CD14-positive monocyte (primary cell): ENCODE results near the gene ARL4D. TPM values are rescaled to one million over a fixed set of nuclear protein-coding genes. Genes with fewer than 3 reads are reported as not detected.

Experiments used
- DNase-seq, 3 donors: peaks; one replicate each; pipeline ENCODE4 v3.0.0-alpha.2; 2011 to 2022
- H2AFZ ChIP-seq: 2 replicates; pipeline ENCODE4 v1.6.0; 2012; ENCODE audit warnings: mild to moderate bottlenecking, low read depth, low read length, inconsistent platforms; ENCODE audit not compliant: insufficient read depth, poor library complexity, severe bottlenecking
- H3K27ac ChIP-seq, 2 donors: 1 replicate in 1 of 2; 2 replicates in 1 of 2; pipeline ENCODE4 v1.5.1; 2012 to 2013; ENCODE audit warnings: low read length in 2 of 2, control low read depth in 1 of 2, inconsistent platforms in 1 of 2, low read depth in 1 of 2, mild to moderate bottlenecking in 1 of 2
- H3K27me3 ChIP-seq, 2 donors: one replicate each; pipeline versions ENCODE4 v1.6.0 to v1.6.1; 2011 to 2013; ENCODE audit warnings: low read length in 2 of 2; ENCODE audit not compliant: control insufficient read depth in 2 of 2, insufficient read depth in 2 of 2
- H3K36me3 ChIP-seq, 2 donors: replicated peaks in 1 of 2; 1 replicate in 1 of 2; 2 replicates in 1 of 2; pipeline versions ENCODE4 v1.5.1 to v1.6.1; 2012 to 2013; ENCODE audit warnings: low read length in 2 of 2, control low read depth in 1 of 2, inconsistent platforms in 1 of 2, mild to moderate bottlenecking in 1 of 2; ENCODE audit not compliant: insufficient read depth in 2 of 2, control insufficient read depth in 1 of 2
- H3K4me1 ChIP-seq, 2 donors: 1 replicate in 1 of 2; 2 replicates in 1 of 2; pipeline versions ENCODE4 v1.5.1 to v1.6.1; 2012 to 2013; ENCODE audit warnings: low read length in 2 of 2, control low read depth in 1 of 2, inconsistent platforms in 1 of 2, mild to moderate bottlenecking in 1 of 2, moderate library complexity in 1 of 2; ENCODE audit not compliant: insufficient read depth in 2 of 2, control insufficient read depth in 1 of 2
- H3K4me2 ChIP-seq: replicated peaks from 2 replicates; pipeline ENCODE3; 2012; ENCODE audit warnings: low read length, moderate library complexity, mild to moderate bottlenecking; ENCODE audit not compliant: poor library complexity, severe bottlenecking; ENCODE audit errors: extremely low read depth
- H3K4me3 ChIP-seq, 3 experiments: fragments of 200-600 bp in 1 of 3; sonication (generic) in 1 of 3; replicated peaks in 1 of 3; 1 replicate in 2 of 3; 2 replicates in 1 of 3; pipeline ENCODE4 v1.5.1; 2011 to 2013; ENCODE audit warnings: low read length in 3 of 3, mild to moderate bottlenecking in 3 of 3, control low read depth in 2 of 3, low read depth in 2 of 3, inconsistent platforms in 1 of 3, moderate library complexity in 1 of 3
- H3K79me2 ChIP-seq: 2 replicates; pipeline ENCODE4 v1.6.0; 2012; ENCODE audit warnings: mild to moderate bottlenecking, control low read depth, inconsistent platforms, low read length, moderate library complexity; ENCODE audit not compliant: insufficient read depth
- H3K9ac ChIP-seq: 2 replicates; pipeline ENCODE4 v1.6.0; 2017; ENCODE audit warnings: low read length, mild to moderate bottlenecking; ENCODE audit not compliant: insufficient read depth, poor library complexity, severe bottlenecking
- H3K9me3 ChIP-seq, 2 donors: replicated peaks in 1 of 2; 1 replicate in 1 of 2; 2 replicates in 1 of 2; pipeline versions ENCODE4 v1.5.1 to v1.6.1; 2012 to 2013; ENCODE audit warnings: low read length in 2 of 2, control low read depth in 1 of 2; ENCODE audit not compliant: control insufficient read depth in 1 of 2, insufficient read depth in 1 of 2
- H4K20me1 ChIP-seq: 2 replicates; pipeline ENCODE4 v1.6.0; 2012; ENCODE audit warnings: mild to moderate bottlenecking, low read length, control low read depth, moderate library complexity; ENCODE audit not compliant: insufficient read depth
- H3K27ac Mint-ChIP-seq, 7 donors: one replicate each; pipeline ENCODE4 v1.8.0; 2020; ENCODE audit warnings: mild to moderate bottlenecking in 7 of 7, mixed read lengths in 7 of 7, moderate library complexity in 6 of 7, inconsistent platforms in 2 of 7
- H3K27me3 Mint-ChIP-seq, 3 donors: one replicate each; pipeline ENCODE4 v1.8.0; 2021 to 2022; ENCODE audit warnings: low read depth in 3 of 3, mild to moderate bottlenecking in 3 of 3, mixed read lengths in 3 of 3, moderate library complexity in 3 of 3, inconsistent platforms in 1 of 3
- H3K36me3 Mint-ChIP-seq, 2 donors: one replicate each; pipeline ENCODE4 v1.8.0; 2020; ENCODE audit warnings: mixed read lengths in 2 of 2, inconsistent platforms in 1 of 2, mild to moderate bottlenecking in 1 of 2
- H3K4me1 Mint-ChIP-seq: one replicate; pipeline ENCODE4 v1.8.0; 2020; ENCODE audit warnings: mild to moderate bottlenecking, mixed read lengths
- H3K4me3 Mint-ChIP-seq, 2 donors: one replicate each; pipeline ENCODE4 v1.8.0; 2020; ENCODE audit warnings: mild to moderate bottlenecking in 2 of 2, mixed read lengths in 2 of 2, moderate library complexity in 1 of 2
- H3K9me3 Mint-ChIP-seq, 7 donors: one replicate each; pipeline ENCODE4 v1.8.0; 2020 to 2022; ENCODE audit warnings: mixed read lengths in 7 of 7, mild to moderate bottlenecking in 6 of 7, moderate library complexity in 6 of 7, inconsistent platforms in 2 of 7
- CTCF ChIP-seq: fragments of 200-600 bp; IDR thresholded peaks from one replicate; pipeline ENCODE4 v1.8.0; 2022; ENCODE audit warnings: antibody characterized with exemption, mild to moderate bottlenecking
- WGBS: methylation state at CpG from one replicate; pipeline ENCODE4 v1.1.5; 2013; ENCODE audit warnings: missing lambda C conversion rate; ENCODE audit not compliant: insufficient coverage; 5-methylcytosine and 5-hydroxymethylcytosine counted together
- intact Hi-C, 2 donors: fragments of 100-400 bp; cut with micrococcal nuclease; formaldehyde crosslinking; loops; one replicate each; pipeline versions ENCODE4 v1.15.0 to v1.15.1; 2023
- polyA plus RNA-seq, 3 donors: library from polyadenylated mRNA; depleted of rRNA in 1 of 3; unstranded in 2 of 3; stranded (reverse) in 1 of 3; fragments of 300-500 nt in 2 of 3; fragments of >200 nt in 1 of 3; fragmentation: Illumina TruSeq in 2 of 3; gene quantifications; 1 replicate in 2 of 3; 2 replicates in 1 of 3; pipeline ENCODE4 v1.2.3, GENCODE V29; 2012 to 2021

The ARL4D gene
- polyA plus RNA-seq, 3 donors: 0.75 to 2.4 (median 1.7) TPM

GRCh38 chr17:43423777-43424455, 25.1 kb downstream of the ARL4D start:
- 100% methylated on average over 1 of the region's 6 CpGs for WGBS
- TF ChIP-seq CTCF: no peak
- Mint-ChIP-seq H3K9me3 (no peaks in the 10 kb centered on the region), H3K4me3 (no peak overlapping the region), H3K27me3 (peaks cover 12 to 26% (median 14%) of the 10 kb centered on the region in 3 donors), H3K36me3 (no peaks in the 10 kb centered on the region), H3K27ac (no peak overlapping the region), H3K4me1 (no peaks in the 10 kb centered on the region)
- no peak overlapping the region for H3K27ac ChIP-seq
- peaks cover 0 to 3% of the 10 kb centered on the region in 2 donors for H3K27me3 ChIP-seq
- no peak overlapping the region for H3K4me3 ChIP-seq
- no peaks in the 10 kb centered on the region for H3K9me3 ChIP-seq
- H2AFZ ChIP-seq: no peak overlapping the region
- no peak overlapping the region for H3K9ac ChIP-seq
- intact Hi-C loops: no loop called here
- H3K79me2 ChIP-seq: no peaks in the 10 kb centered on the region
- no peaks in the 10 kb centered on the region for H4K20me1 ChIP-seq
- H3K4me2 ChIP-seq: no peak overlapping the region
- H3K4me1 ChIP-seq: no peaks in the 10 kb centered on the region
- H3K36me3 ChIP-seq: no peaks in the 10 kb centered on the region
- DNase-seq: no peak

- Mint-ChIP-seq H3K27me3 (peaks cover 14 to 25% (median 15%) of the 10 kb centered on the region in 3 donors), H3K4me1 (peaks cover 9% of the 10 kb centered on the region), H3K36me3 (no peaks in the 10 kb centered on the region), H3K27ac (no peak overlapping the region), H3K4me3 (no peak overlapping the region), H3K9me3 (peaks cover 0 to 1% (median 0%) of the 10 kb centered on the region in 7 donors)
- 92% methylated on average over 5 of the region's 9 CpGs for WGBS
- Histone ChIP-seq H3K4me2 (no peak overlapping the region), H3K36me3 (no peaks in the 10 kb centered on the region), H3K79me2 (no peaks in the 10 kb centered on the region), H3K4me1 (peaks cover 9% of the 10 kb centered on the region in 2 donors), H4K20me1 (no peaks in the 10 kb centered on the region), H3K9me3 (no peaks in the 10 kb centered on the region), H3K4me3 (no peak overlapping the region), H3K9ac (no peak overlapping the region), H3K27ac (no peak overlapping the region), H3K27me3 (peaks cover 3% of the 10 kb centered on the region in 2 donors), H2AFZ (no peak overlapping the region)
- intact Hi-C loops: no loop called here
- no peak for DNase-seq
- no peak for TF ChIP-seq CTCF
Measured at GRCh38 chr17:43427362-43428043, 28.7 kb downstream of the ARL4D start.
